H1 (cell line): ENCODE measurements around the gene ATP6V1B1.

Experiments used
- CBX5 ChIP-seq: fragments of 300-800, 300-1000 bp; sonication (generic); IDR thresholded peaks from 2 replicates; pipeline ENCODE4 v1.7.1; 2016; ENCODE audit warnings: antibody characterized with exemption, low read length, low read depth
- CREB1 ChIP-seq: IDR thresholded peaks from 2 replicates; pipeline ENCODE4 v1.6.1; 2012; ENCODE audit warnings: inconsistent platforms
- CTCF ChIP-seq, 3 experiments: IDR thresholded peaks; 1 replicate in 2 of 3; 2 replicates in 1 of 3; pipeline versions ENCODE4 v1.5.1 to v1.6.1; 2011; ENCODE audit warnings: low read length in 3 of 3, mild to moderate bottlenecking in 3 of 3, inconsistent platforms in 2 of 3, low read depth in 1 of 3, moderate library complexity in 1 of 3; ENCODE audit not compliant: insufficient read depth in 1 of 3; ENCODE audit errors: control extremely low read depth in 1 of 3
- EP300 ChIP-seq, 2 experiments: IDR thresholded peaks; 1 replicate in 1 of 2; 2 replicates in 1 of 2; pipeline ENCODE4 v1.6.1; 2011 to 2012; ENCODE audit warnings: low read depth in 2 of 2, low read length in 2 of 2, mild to moderate bottlenecking in 2 of 2, borderline replicate concordance in 1 of 2, inconsistent platforms in 1 of 2, moderate library complexity in 1 of 2
- EZH2 ChIP-seq: fragments of 200-600 bp; sonication (generic); IDR thresholded peaks from 2 replicates; pipeline ENCODE4 v1.7.1; 2012; ENCODE audit warnings: low read depth, mild to moderate bottlenecking, moderate library complexity, low read length, inconsistent platforms; ENCODE audit not compliant: severe bottlenecking
- GABPA ChIP-seq: IDR thresholded peaks from 2 replicates; pipeline ENCODE4 v1.6.1; 2011; ENCODE audit warnings: mild to moderate bottlenecking, low read length, moderate library complexity, borderline replicate concordance; ENCODE audit not compliant: insufficient read depth
- JUND ChIP-seq: IDR thresholded peaks from 2 replicates; pipeline ENCODE4 v1.6.1; 2011; ENCODE audit warnings: mild to moderate bottlenecking, improper control_type of control experiment, low read length
- MAFK ChIP-seq: IDR thresholded peaks from 2 replicates; pipeline ENCODE4 v1.6.1; 2012; ENCODE audit warnings: low read depth, mild to moderate bottlenecking, improper control_type of control experiment, low read length
- POLR2A ChIP-seq, 2 experiments: IDR thresholded peaks; 1 replicate in 1 of 2; 2 replicates in 1 of 2; pipeline ENCODE4 v1.6.1; 2011; ENCODE audit warnings: low read depth in 2 of 2, low read length in 2 of 2, mild to moderate bottlenecking in 2 of 2; ENCODE audit errors: control extremely low read depth in 1 of 2
- POLR2AphosphoS5 ChIP-seq: IDR thresholded peaks from 2 replicates; pipeline ENCODE4 v1.6.1; 2011; ENCODE audit warnings: low read depth, low read length
- RAD21 ChIP-seq, 2 experiments: IDR thresholded peaks in 1 of 2; conservative IDR thresholded peaks in 1 of 2; 2 replicates each; pipeline ENCODE4 v1.6.1; 2011; ENCODE audit warnings: low read depth in 2 of 2, low read length in 2 of 2, improper control_type of control experiment in 1 of 2, inconsistent platforms in 1 of 2, mild to moderate bottlenecking in 1 of 2, moderate library complexity in 1 of 2
- SP1 ChIP-seq: IDR thresholded peaks from 2 replicates; pipeline ENCODE4 v1.6.1; 2011; ENCODE audit warnings: low read depth, low read length
- SUZ12 ChIP-seq: fragments of 200-600 bp; sonication (generic); IDR thresholded peaks from 2 replicates; pipeline ENCODE4 v1.6.1; 2012; ENCODE audit warnings: mild to moderate bottlenecking, inconsistent platforms, low read length, moderate library complexity, mixed read lengths
- YY1 ChIP-seq: IDR thresholded peaks from 2 replicates; pipeline ENCODE4 v1.6.1; 2011; ENCODE audit warnings: low read depth, mild to moderate bottlenecking, low read length

- TF ChIP-seq EP300 (IDR thresholded peaks at IDR 0.05; ENCODE audit: borderline replicate concordance in 1 of 2, low read depth in 2 of 2, low read length in 2 of 2) (no peak), CTCF (IDR thresholded peaks at IDR 0.05; ENCODE audit: control extremely low read depth in 1 of 3, insufficient read depth in 1 of 3, low read depth in 1 of 3, low read length in 3 of 3) (no peak), SUZ12 (no peak), GABPA (no peak), MAFK (no peak), EZH2 (no peak), POLR2AphosphoS5 (no peak), CREB1 (no peak), POLR2A (IDR thresholded peaks at IDR 0.05; ENCODE audit: control extremely low read depth in 1 of 2, low read depth in 2 of 2, low read length in 2 of 2) (no peak), SP1 (no peak), CBX5 (no peak), YY1 (no peak), RAD21 (IDR thresholded peaks at IDR 0.05 in 1 of 2, conservative IDR thresholded peaks at IDR 0.05 in 1 of 2; ENCODE audit: low read depth in 2 of 2, low read length in 2 of 2) (no peak), JUND (no peak)
Observed at GRCh38 chr2:70994009-70994698, 58.5 kb downstream of the ATP6V1B1 start.
